ENCODE data around the gene KCNG2.

DNA sequence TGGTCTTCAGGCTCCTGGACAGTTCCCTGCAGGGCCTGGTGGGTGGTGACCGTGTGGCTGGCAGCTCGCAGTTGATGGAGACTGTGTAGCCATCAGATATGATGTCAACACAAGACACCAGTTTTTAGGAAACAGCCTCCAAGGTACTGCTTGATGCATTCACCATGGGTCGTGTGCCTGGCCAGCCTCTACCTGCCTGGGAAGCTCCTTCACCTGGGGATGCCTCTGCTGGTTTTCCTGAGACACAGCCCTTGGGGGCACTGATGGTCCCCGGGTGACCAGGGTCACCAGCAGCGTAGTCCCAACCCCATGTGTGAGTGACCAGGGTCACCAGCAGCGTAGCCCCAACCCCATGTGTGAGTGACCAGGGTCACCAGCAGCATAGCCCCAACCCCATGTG is 33.6 kb upstream of the KCNG2 start:
- TF ChIP-seq EZH2 (IDR thresholded peaks at IDR 0.05; ENCODE audit: low read depth, unreplicated experiment) = no peak
- TF ChIP-seq, protein P1, sequence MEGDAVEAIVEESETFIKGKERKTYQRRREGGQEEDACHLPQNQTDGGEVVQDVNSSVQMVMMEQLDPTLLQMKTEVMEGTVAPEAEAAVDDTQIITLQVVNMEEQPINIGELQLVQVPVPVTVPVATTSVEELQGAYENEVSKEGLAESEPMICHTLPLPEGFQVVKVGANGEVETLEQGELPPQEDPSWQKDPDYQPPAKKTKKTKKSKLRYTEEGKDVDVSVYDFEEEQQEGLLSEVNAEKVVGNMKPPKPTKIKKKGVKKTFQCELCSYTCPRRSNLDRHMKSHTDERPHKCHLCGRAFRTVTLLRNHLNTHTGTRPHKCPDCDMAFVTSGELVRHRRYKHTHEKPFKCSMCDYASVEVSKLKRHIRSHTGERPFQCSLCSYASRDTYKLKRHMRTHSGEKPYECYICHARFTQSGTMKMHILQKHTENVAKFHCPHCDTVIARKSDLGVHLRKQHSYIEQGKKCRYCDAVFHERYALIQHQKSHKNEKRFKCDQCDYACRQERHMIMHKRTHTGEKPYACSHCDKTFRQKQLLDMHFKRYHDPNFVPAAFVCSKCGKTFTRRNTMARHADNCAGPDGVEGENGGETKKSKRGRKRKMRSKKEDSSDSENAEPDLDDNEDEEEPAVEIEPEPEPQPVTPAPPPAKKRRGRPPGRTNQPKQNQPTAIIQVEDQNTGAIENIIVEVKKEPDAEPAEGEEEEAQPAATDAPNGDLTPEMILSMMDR (conservative IDR thresholded peaks at IDR 0.05; ENCODE audit: low read depth in 2 of 2) = no peak
- no peak for TF ChIP-seq EZH2phosphoT487 (IDR thresholded peaks at IDR 0.05; ENCODE audit: unreplicated experiment)
- no peak for TF ChIP-seq CREB1 (CRISPR knock-in tag; IDR thresholded peaks at IDR 0.05; ENCODE audit: low read depth)
- TF ChIP-seq POLR2AphosphoS5 (IDR thresholded peaks at IDR 0.05; ENCODE audit: low read depth) = no peak
- TF ChIP-seq JUNB (IDR thresholded peaks at IDR 0.05; ENCODE audit: unreplicated experiment) = no peak
- TF ChIP-seq, protein P2, sequence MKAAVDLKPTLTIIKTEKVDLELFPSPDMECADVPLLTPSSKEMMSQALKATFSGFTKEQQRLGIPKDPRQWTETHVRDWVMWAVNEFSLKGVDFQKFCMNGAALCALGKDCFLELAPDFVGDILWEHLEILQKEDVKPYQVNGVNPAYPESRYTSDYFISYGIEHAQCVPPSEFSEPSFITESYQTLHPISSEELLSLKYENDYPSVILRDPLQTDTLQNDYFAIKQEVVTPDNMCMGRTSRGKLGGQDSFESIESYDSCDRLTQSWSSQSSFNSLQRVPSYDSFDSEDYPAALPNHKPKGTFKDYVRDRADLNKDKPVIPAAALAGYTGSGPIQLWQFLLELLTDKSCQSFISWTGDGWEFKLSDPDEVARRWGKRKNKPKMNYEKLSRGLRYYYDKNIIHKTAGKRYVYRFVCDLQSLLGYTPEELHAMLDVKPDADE (IDR thresholded peaks at IDR 0.05) = no peak
- TF ChIP-seq, protein P3, sequence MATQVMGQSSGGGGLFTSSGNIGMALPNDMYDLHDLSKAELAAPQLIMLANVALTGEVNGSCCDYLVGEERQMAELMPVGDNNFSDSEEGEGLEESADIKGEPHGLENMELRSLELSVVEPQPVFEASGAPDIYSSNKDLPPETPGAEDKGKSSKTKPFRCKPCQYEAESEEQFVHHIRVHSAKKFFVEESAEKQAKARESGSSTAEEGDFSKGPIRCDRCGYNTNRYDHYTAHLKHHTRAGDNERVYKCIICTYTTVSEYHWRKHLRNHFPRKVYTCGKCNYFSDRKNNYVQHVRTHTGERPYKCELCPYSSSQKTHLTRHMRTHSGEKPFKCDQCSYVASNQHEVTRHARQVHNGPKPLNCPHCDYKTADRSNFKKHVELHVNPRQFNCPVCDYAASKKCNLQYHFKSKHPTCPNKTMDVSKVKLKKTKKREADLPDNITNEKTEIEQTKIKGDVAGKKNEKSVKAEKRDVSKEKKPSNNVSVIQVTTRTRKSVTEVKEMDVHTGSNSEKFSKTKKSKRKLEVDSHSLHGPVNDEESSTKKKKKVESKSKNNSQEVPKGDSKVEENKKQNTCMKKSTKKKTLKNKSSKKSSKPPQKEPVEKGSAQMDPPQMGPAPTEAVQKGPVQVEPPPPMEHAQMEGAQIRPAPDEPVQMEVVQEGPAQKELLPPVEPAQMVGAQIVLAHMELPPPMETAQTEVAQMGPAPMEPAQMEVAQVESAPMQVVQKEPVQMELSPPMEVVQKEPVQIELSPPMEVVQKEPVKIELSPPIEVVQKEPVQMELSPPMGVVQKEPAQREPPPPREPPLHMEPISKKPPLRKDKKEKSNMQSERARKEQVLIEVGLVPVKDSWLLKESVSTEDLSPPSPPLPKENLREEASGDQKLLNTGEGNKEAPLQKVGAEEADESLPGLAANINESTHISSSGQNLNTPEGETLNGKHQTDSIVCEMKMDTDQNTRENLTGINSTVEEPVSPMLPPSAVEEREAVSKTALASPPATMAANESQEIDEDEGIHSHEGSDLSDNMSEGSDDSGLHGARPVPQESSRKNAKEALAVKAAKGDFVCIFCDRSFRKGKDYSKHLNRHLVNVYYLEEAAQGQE (IDR thresholded peaks at IDR 0.05; ENCODE audit: unreplicated experiment) = no peak
- no peak for TF ChIP-seq ZNF114 (CRISPR knock-in tag; IDR thresholded peaks at IDR 0.05)
- no peak for TF ChIP-seq ZNF331 (CRISPR knock-in tag; IDR thresholded peaks at IDR 0.05; ENCODE audit: low read depth)
- TF ChIP-seq NANOG (IDR thresholded peaks at IDR 0.05; ENCODE audit: borderline replicate concordance) = no peak
- no peak for TF ChIP-seq STAT1 (IDR thresholded peaks at IDR 0.05; ENCODE audit: unreplicated experiment)
- TF ChIP-seq, protein P4, sequence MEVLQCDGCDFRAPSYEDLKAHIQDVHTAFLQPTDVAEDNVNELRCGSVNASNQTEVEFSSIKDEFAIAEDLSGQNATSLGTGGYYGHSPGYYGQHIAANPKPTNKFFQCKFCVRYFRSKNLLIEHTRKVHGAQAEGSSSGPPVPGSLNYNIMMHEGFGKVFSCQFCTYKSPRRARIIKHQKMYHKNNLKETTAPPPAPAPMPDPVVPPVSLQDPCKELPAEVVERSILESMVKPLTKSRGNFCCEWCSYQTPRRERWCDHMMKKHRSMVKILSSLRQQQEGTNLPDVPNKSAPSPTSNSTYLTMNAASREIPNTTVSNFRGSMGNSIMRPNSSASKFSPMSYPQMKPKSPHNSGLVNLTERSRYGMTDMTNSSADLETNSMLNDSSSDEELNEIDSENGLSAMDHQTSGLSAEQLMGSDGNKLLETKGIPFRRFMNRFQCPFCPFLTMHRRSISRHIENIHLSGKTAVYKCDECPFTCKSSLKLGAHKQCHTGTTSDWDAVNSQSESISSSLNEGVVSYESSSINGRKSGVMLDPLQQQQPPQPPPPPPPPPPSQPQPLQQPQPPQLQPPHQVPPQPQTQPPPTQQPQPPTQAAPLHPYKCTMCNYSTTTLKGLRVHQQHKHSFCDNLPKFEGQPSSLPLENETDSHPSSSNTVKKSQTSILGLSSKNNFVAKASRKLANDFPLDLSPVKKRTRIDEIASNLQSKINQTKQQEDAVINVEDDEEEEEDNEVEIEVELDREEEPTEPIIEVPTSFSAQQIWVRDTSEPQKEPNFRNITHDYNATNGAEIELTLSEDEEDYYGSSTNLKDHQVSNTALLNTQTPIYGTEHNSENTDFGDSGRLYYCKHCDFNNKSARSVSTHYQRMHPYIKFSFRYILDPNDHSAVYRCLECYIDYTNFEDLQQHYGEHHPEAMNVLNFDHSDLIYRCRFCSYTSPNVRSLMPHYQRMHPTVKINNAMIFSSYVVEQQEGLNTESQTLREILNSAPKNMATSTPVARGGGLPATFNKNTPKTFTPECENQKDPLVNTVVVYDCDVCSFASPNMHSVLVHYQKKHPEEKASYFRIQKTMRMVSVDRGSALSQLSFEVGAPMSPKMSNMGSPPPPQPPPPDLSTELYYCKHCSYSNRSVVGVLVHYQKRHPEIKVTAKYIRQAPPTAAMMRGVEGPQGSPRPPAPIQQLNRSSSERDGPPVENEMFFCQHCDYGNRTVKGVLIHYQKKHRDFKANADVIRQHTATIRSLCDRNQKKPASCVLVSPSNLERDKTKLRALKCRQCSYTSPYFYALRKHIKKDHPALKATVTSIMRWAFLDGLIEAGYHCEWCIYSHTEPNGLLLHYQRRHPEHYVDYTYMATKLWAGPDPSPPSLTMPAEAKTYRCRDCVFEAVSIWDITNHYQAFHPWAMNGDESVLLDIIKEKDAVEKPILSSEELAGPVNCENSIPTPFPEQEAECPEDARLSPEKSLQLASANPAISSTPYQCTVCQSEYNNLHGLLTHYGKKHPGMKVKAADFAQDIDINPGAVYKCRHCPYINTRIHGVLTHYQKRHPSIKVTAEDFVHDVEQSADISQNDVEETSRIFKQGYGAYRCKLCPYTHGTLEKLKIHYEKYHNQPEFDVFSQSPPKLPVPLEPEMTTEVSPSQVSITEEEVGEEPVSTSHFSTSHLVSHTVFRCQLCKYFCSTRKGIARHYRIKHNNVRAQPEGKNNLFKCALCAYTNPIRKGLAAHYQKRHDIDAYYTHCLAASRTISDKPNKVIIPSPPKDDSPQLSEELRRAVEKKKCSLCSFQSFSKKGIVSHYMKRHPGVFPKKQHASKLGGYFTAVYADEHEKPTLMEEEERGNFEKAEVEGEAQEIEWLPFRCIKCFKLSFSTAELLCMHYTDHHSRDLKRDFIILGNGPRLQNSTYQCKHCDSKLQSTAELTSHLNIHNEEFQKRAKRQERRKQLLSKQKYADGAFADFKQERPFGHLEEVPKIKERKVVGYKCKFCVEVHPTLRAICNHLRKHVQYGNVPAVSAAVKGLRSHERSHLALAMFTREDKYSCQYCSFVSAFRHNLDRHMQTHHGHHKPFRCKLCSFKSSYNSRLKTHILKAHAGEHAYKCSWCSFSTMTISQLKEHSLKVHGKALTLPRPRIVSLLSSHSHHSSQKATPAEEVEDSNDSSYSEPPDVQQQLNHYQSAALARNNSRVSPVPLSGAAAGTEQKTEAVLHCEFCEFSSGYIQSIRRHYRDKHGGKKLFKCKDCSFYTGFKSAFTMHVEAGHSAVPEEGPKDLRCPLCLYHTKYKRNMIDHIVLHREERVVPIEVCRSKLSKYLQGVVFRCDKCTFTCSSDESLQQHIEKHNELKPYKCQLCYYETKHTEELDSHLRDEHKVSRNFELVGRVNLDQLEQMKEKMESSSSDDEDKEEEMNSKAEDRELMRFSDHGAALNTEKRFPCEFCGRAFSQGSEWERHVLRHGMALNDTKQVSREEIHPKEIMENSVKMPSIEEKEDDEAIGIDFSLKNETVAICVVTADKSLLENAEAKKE (CRISPR knock-in tag; IDR thresholded peaks at IDR 0.05) = no peak

Data from GM23338 (cell line).